Keratinocyte (primary cell): ENCODE measurements around the gene MEP1A. TPM values are rescaled to one million over a fixed set of nuclear protein-coding genes. Genes with fewer than 3 reads are reported as not detected.
A peak's percentile ranks its signal among the peaks of the same experiment; 100 is the strongest.

Experiments used
- DNase-seq: peaks from one replicate; pipeline ENCODE4 v3.0.0-alpha.2; 2011; ENCODE audit warnings: low read depth, missing footprints, low spot score
- FAIRE-seq: peaks from 2 replicates; lab custom pipeline; 2011; peaks lifted over from hg19 to GRCh38; lab: Jason Lieb, UNC
- H2AFZ ChIP-seq: 2 replicates; pipeline ENCODE4 v1.6.0; 2012; ENCODE audit warnings: low read length, control low read depth, inconsistent platforms; ENCODE audit not compliant: control insufficient read depth
- H3K27ac ChIP-seq: 2 replicates; pipeline ENCODE4 v1.5.1; 2011; ENCODE audit warnings: low read length; ENCODE audit not compliant: control insufficient read depth, insufficient read depth
- H3K27me3 ChIP-seq: 3 replicates; pipeline ENCODE4 v1.6.0; 2011; ENCODE audit warnings: low read length; ENCODE audit not compliant: control insufficient read depth, insufficient read depth; ENCODE audit errors: extremely low read depth
- H3K36me3 ChIP-seq, 2 experiments: 2 replicates in 1 of 2; 3 replicates in 1 of 2; pipeline ENCODE4 v1.5.1; 2011; ENCODE audit warnings: low read length in 2 of 2, mild to moderate bottlenecking in 1 of 2; ENCODE audit not compliant: control insufficient read depth in 2 of 2, insufficient read depth in 2 of 2; ENCODE audit errors: extremely low read depth in 1 of 2
- H3K4me1 ChIP-seq: 3 replicates; pipeline ENCODE4 v1.5.1; 2011; ENCODE audit warnings: low read length; ENCODE audit not compliant: control insufficient read depth, insufficient read depth; ENCODE audit errors: extremely low read depth
- H3K4me2 ChIP-seq: 3 replicates; pipeline ENCODE4 v1.6.0; 2011; ENCODE audit warnings: low read depth, low read length; ENCODE audit not compliant: control insufficient read depth, insufficient read depth; ENCODE audit errors: extremely low read depth
- H3K4me3 ChIP-seq, 3 experiments: fragments of 200-600 bp in 1 of 3; sonication (generic) in 1 of 3; 2 replicates in 2 of 3; 3 replicates in 1 of 3; pipeline ENCODE4 v1.5.1; 2011 to 2016; ENCODE audit warnings: low read length in 3 of 3, mild to moderate bottlenecking in 3 of 3, control low read depth in 2 of 3, inconsistent platforms in 1 of 3, low read depth in 1 of 3, mixed read lengths in 1 of 3, mixed run types in 1 of 3, moderate library complexity in 1 of 3; ENCODE audit not compliant: control insufficient read depth in 2 of 3, insufficient read depth in 2 of 3; ENCODE audit errors: extremely low read depth in 1 of 3
- H3K79me2 ChIP-seq: 2 replicates; pipeline ENCODE4 v1.6.0; 2012; ENCODE audit warnings: low read length; ENCODE audit not compliant: control insufficient read depth, insufficient read depth
- H3K9ac ChIP-seq: 3 replicates; pipeline ENCODE4 v1.6.0; 2011; ENCODE audit warnings: low read length; ENCODE audit not compliant: control insufficient read depth, insufficient read depth; ENCODE audit errors: extremely low read depth
- H3K9me1 ChIP-seq: 3 replicates; pipeline ENCODE4 v1.6.0; 2011; ENCODE audit warnings: low read length; ENCODE audit not compliant: control insufficient read depth, insufficient read depth; ENCODE audit errors: extremely low read depth
- H3K9me3 ChIP-seq: 2 replicates; pipeline ENCODE4 v1.5.1; 2012; ENCODE audit warnings: low read depth, low read length; ENCODE audit not compliant: control insufficient read depth
- H4K20me1 ChIP-seq: 3 replicates; pipeline ENCODE4 v1.6.0; 2011; ENCODE audit warnings: low read length; ENCODE audit not compliant: control insufficient read depth, insufficient read depth; ENCODE audit errors: extremely low read depth
- EZH2 ChIP-seq: IDR thresholded peaks from one replicate; pipeline ENCODE4 v1.6.1; 2012; ENCODE audit warnings: inconsistent platforms, mild to moderate bottlenecking, low read length, moderate library complexity
- dilution Hi-C: fragments of 300-500 bp; cut with MboI; formaldehyde crosslinking; loops from one replicate; pipeline ENCODE4 v1.7.0; 2020; ENCODE audit warnings: low sequenced_read_pairs; ENCODE audit not compliant: extremely low pct_ligation_motif_present
- polyA plus RNA-seq, 5 experiments: library from polyadenylated mRNA; depleted of rRNA in 3 of 5; stranded (reverse) in 3 of 5; stranded (forward) in 1 of 5; unstranded in 1 of 5; fragments of >200 nt; gene quantifications; 1 replicate in 1 of 5; 2 replicates in 3 of 5; 3 replicates in 1 of 5; pipeline versions ENCODE4 v1.2.1 to v1.2.3, GENCODE V29; 2011 to 2012; ENCODE audit warnings: missing spikeins in 2 of 5, low read depth in 1 of 5, low replicate concordance in 1 of 5
- TF ChIP-seq, protein P1 (sequence below), 3 experiments: IDR thresholded peaks in 1 of 3; conservative IDR thresholded peaks in 1 of 3; optimal IDR thresholded peaks in 1 of 3; 2 replicates in 2 of 3; 3 replicates in 1 of 3; pipeline versions ENCODE3 to v1.5.1; 2011; ENCODE audit warnings: low read length in 3 of 3, mild to moderate bottlenecking in 3 of 3, moderate library complexity in 2 of 3, control low read depth in 1 of 3, inconsistent platforms in 1 of 3; ENCODE audit not compliant: insufficient read depth in 2 of 3; ENCODE audit errors: extremely low read depth in 1 of 3

MEP1A gene
- polyA plus RNA-seq, 1 donor (not counting 4 experiments of a cell fraction or from before 2014, with no cell fraction given) = 0.07 TPM

- dilution Hi-C loops = no loop called here
- DNase-seq (no peak), FAIRE-seq (peak; percentile 49)
- no peaks in the 10 kb centered on the region for H3K4me1 ChIP-seq
- no peak overlapping the region for H2AFZ ChIP-seq
- no peak overlapping the region for H3K27ac ChIP-seq
- no peaks in the 10 kb centered on the region for H3K36me3 ChIP-seq
- H3K79me2 ChIP-seq = no peaks in the 10 kb centered on the region
- H3K4me3 ChIP-seq = no peak overlapping the region
- no peak overlapping the region for H3K9ac ChIP-seq
- no peaks in the 10 kb centered on the region for H3K9me3 ChIP-seq
- H3K4me2 ChIP-seq = no peak overlapping the region
- TF ChIP-seq, protein P1, sequence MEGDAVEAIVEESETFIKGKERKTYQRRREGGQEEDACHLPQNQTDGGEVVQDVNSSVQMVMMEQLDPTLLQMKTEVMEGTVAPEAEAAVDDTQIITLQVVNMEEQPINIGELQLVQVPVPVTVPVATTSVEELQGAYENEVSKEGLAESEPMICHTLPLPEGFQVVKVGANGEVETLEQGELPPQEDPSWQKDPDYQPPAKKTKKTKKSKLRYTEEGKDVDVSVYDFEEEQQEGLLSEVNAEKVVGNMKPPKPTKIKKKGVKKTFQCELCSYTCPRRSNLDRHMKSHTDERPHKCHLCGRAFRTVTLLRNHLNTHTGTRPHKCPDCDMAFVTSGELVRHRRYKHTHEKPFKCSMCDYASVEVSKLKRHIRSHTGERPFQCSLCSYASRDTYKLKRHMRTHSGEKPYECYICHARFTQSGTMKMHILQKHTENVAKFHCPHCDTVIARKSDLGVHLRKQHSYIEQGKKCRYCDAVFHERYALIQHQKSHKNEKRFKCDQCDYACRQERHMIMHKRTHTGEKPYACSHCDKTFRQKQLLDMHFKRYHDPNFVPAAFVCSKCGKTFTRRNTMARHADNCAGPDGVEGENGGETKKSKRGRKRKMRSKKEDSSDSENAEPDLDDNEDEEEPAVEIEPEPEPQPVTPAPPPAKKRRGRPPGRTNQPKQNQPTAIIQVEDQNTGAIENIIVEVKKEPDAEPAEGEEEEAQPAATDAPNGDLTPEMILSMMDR (optimal IDR thresholded peaks at IDR 0.05 in 1 of 3, IDR thresholded peaks at IDR 0.05 in 1 of 3, conservative IDR thresholded peaks at IDR 0.05 in 1 of 3; ENCODE audit: extremely low read depth in 1 of 3, insufficient read depth in 2 of 3, low read length in 3 of 3) = no peak
- TF ChIP-seq EZH2 = no peak
- H3K27me3 ChIP-seq = no peaks in the 10 kb centered on the region
- no peaks in the 10 kb centered on the region for H3K9me1 ChIP-seq
- H4K20me1 ChIP-seq = no peaks in the 10 kb centered on the region
Observed at GRCh38 chr6:46756469-46757213, 36.5 kb upstream of the MEP1A start.

GRCh38 chr6:46757214-46757596 is 36.0 kb upstream of the MEP1A start:
- dilution Hi-C loops = no loop called here
- Histone ChIP-seq H3K9ac (no peak overlapping the region), H3K27ac (no peak overlapping the region), H3K4me1 (no peaks in the 10 kb centered on the region), H3K27me3 (no peaks in the 10 kb centered on the region), H3K4me3 (no peak overlapping the region), H3K4me2 (no peak overlapping the region), H3K79me2 (no peaks in the 10 kb centered on the region), H2AFZ (no peak overlapping the region), H3K9me1 (no peaks in the 10 kb centered on the region), H3K36me3 (no peaks in the 10 kb centered on the region), H4K20me1 (no peaks in the 10 kb centered on the region), H3K9me3 (no peaks in the 10 kb centered on the region)
- TF ChIP-seq, protein P1 (optimal IDR thresholded peaks at IDR 0.05 in 1 of 3, IDR thresholded peaks at IDR 0.05 in 1 of 3, conservative IDR thresholded peaks at IDR 0.05 in 1 of 3; ENCODE audit: extremely low read depth in 1 of 3, insufficient read depth in 2 of 3, low read length in 3 of 3) = no peak
- TF ChIP-seq EZH2 = no peak
- FAIRE-seq (no peak), DNase-seq (no peak)
